Central memory CD4-positive, alpha-beta T cell (primary cell): ENCODE measurements around the gene TUBE1.
A peak's percentile ranks its signal among the peaks of the same experiment; 100 is the strongest.
"Not testable (repeated sequence)": the region's sequence is repeated elsewhere in the genome, so short reads cannot be mapped to it uniquely, and the experiment has no call there.

Experiments used
- DNase-seq: peaks from one replicate; pipeline ENCODE4 v3.0.0; 2022
- total RNA-seq, 3 experiments: gene quantifications; one replicate each; lab custom pipeline; 2026; lab: John Stamatoyannopoulos, UW

TUBE1 gene
- total RNA-seq: 41.7 to 85.1 (median 52.7) reads per million in 3 experiments

GRCh38 chr6:112087136-112087911, at the start of gene TUBE1, which contains the start of gene FAM229B:
Gene TUBE1 (minus strand): TSS chr6:112087482. CDS start chr6:112087434, 48 bp downstream.
Gene FAM229B (plus strand): TSS chr6:112087591. CDS start chr6:112099284, 11,693 bp downstream.
- peak; percentile 92 for DNase-seq

GRCh38 chr6:112130878-112131277, 43.6 kb upstream of the TUBE1 start:
- DNase-seq: no peak

- no peak for DNase-seq
Measured at GRCh38 chr6:112128208-112128607, 40.9 kb upstream of the TUBE1 start.

GRCh38 chr6:112123982-112124381, 36.7 kb upstream of the TUBE1 start:
- DNase-seq: no peak

- no peak for DNase-seq
Measured at GRCh38 chr6:112122756-112123155, 35.5 kb upstream of the TUBE1 start.

GRCh38 chr6:112118034-112118433, 30.8 kb upstream of the TUBE1 start:
- no peak for DNase-seq

- no peak for DNase-seq
Measured at GRCh38 chr6:112117554-112117953, 30.3 kb upstream of the TUBE1 start.

GRCh38 chr6:112116221-112116620, 28.9 kb upstream of the TUBE1 start:
- DNase-seq: no peak

- DNase-seq: no peak
Measured at GRCh38 chr6:112114577-112115223, 27.4 kb upstream of the TUBE1 start.

GRCh38 chr6:112113918-112114317, 26.6 kb upstream of the TUBE1 start:
- no peak for DNase-seq

DNA sequence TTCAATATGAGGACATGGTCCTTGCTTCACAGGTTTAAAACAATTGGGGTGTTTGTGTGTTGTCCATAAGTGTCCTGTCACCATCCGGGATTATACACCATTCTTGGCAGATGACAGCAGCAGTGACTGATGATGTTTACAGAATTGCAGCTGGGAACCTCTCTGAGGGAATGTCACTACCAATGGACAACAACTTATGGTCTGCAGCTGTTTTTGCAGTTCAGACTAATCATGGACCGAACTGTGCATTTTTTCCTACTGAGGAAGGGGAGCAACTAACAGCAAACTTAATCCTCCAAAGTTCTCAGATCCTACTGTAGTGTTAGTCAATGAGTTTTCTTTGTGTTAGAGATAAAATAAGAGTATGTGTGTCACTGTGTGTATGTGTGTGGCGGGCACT, 26.1 kb upstream of the TUBE1 start:
- no peak for DNase-seq

- no peak for DNase-seq
Measured at GRCh38 chr6:112109262-112109661, 22.0 kb upstream of the TUBE1 start.

DNA sequence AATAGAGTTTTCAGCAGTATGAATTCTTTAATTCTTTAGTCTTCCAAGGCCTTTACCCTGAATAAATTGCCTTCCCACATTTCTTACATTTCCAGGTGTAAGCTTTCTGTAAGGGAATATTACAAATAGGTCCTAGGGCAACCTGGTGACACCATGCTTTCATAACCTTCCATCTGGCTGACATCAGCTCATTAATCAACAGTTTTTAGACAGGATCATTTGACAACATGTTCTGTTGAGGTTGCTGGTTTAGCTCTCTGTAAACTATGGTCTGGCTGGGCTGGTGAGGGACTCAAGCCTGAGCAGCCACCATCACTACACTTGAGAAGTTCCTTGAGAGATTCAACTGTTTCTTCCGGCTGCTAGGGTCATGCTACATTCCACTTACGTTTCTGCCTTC, 19.3 kb upstream of the TUBE1 start:
- no peak for DNase-seq

GRCh38 chr6:112106026-112106425, 18.7 kb upstream of the TUBE1 start:
- DNase-seq: not testable (repeated sequence)

GRCh38 chr6:112100561-112100960, 13.3 kb upstream of the TUBE1 start:
- DNase-seq: no peak

- no peak for DNase-seq
Measured at GRCh38 chr6:112096901-112097300, 9.6 kb upstream of the TUBE1 start.

GRCh38 chr6:112087916-112088315, 634 bp upstream of the TUBE1 start:
- DNase-seq: no peak

DNA sequence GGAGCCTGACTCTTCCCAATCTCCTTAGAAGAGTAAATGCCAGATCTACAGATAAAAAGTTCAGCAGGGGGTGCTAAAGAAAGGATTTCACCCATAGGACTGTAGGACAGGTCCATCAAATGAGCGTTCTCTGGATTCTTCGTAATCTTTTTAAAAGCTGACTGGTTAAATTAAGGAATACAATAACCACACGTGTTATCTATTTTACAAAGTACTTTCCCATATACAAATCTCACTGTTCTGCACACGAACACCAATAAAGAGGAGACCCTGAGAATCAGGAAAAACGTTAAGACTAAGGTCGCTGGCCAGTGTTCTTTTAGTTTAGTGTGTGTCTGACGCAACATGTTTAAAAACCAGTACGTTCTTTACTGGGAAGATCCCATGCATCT, 542 bp downstream of the TUBE1 start:
- no peak for DNase-seq

DNA sequence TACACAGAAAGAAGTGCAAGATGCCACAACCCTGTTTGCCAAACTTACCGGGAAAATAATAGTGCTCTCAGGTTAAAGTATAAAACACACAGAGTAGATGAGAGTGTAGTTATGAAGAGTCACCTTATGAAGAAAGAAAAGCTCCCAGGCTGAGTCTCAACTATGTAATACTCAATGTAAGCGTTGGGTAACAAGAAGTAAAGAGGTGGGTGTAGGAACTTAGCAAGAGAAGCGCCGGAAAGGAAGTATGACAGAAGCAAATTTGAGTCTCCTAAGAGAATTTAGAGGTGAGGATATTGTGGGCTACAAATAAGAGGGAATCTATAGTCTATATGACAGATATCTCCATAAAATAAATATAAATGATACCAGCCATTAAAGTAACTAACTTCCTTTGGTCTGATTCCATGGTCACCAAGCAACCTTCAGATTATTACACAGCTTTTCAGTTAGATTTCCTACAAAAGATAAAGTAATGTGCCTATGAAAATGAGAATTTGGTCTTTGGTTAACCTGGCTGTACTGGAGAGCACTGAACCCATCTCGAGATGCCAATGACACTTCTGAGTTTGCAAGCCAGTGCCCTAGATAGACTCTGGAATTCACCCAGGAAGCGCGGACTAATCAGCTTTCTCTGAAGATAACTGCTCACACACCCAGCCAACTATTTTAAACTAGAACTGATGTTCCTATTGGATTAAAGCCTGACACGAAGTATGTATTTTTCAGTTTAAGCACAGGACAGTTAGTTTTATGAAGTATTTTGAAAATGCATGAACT, 1.8 kb downstream of the TUBE1 start:
- DNase-seq: no peak

GRCh38 chr6:112081569-112081968, 5.7 kb downstream of the TUBE1 start:
- no peak for DNase-seq

- no peak for DNase-seq
Measured at GRCh38 chr6:112066606-112067005, 20.7 kb downstream of the TUBE1 start.

GRCh38 chr6:112065426-112065986, 21.8 kb downstream of the TUBE1 start:
- DNase-seq: no peak

DNA sequence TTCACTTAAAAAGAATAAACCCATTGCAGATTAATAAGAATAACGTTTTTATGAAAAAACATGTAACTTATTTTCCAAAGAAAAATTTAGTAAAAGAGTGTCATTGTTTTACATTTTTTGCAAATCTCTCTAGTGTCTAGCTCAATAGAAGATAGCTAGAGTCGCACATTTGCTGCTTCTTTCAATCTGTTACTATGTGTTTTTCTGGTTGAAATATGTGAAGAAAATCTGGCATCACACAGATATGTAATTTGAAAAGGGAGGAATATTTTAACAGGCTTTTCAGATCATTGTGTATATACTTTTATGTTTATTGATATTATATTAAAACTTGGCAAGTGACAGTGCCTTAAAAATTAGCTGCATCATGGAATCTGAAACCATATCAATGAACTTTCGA, 24.3 kb downstream of the TUBE1 start:
- DNase-seq: no peak
